HG03565 (cell line): Measurements from ENCODE around the gene COL16A1.

ENCODE experiments used
- ATAC-seq: cut with Tn5 transposase; IDR thresholded peaks from one replicate; pipeline ENCODE4 v1.9.1; 2021; ENCODE audit warnings: mild to moderate bottlenecking, moderate library complexity; ENCODE audit not compliant: unreplicated experiment

The COL16A1 gene

DNA sequence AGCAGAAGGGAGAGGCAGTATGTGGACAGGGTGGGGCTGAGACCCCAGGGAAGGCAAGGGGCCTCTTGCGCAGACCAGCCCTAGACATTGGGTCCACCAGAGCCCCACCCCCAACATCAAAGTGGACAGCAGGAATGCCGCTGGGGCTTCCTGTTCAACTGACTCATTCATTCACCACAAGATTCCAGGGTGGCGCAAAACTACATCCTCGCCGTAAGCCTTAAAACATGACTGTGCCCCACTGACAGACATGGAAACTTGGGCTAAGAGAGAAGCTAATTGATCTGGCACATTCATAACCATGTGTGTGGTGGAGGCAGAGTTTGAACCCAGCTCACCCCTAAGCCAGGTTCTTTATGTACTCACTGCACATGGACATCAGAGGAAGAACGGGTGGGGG, 14.0 kb downstream of the COL16A1 start:
- ATAC-seq, result no peak

GRCh38 chr1:31689379-31689778, 14.4 kb downstream of the COL16A1 start:
- no peak for ATAC-seq

- ATAC-seq, result no peak
Observed at GRCh38 chr1:31688233-31688918, 15.4 kb downstream of the COL16A1 start.

- no peak for ATAC-seq
Observed at GRCh38 chr1:31687601-31688000, 16.2 kb downstream of the COL16A1 start.

GRCh38 chr1:31685795-31686194, 18.0 kb downstream of the COL16A1 start:
- ATAC-seq, result no peak

GRCh38 chr1:31683997-31684396, 19.8 kb downstream of the COL16A1 start:
- ATAC-seq, result no peak

GRCh38 chr1:31681415-31681814, 22.4 kb downstream of the COL16A1 start:
- ATAC-seq, result no peak

GRCh38 chr1:31679676-31680230, 24.1 kb downstream of the COL16A1 start:
- ATAC-seq, result no peak

GRCh38 chr1:31679091-31679490, 24.7 kb downstream of the COL16A1 start:
- no peak for ATAC-seq

- no peak for ATAC-seq
Observed at GRCh38 chr1:31678681-31679080, 25.1 kb downstream of the COL16A1 start.

- no peak for ATAC-seq
Observed at GRCh38 chr1:31677949-31678348, 25.9 kb downstream of the COL16A1 start.

- ATAC-seq, result no peak
Observed at GRCh38 chr1:31677401-31677800, 26.4 kb downstream of the COL16A1 start.

DNA sequence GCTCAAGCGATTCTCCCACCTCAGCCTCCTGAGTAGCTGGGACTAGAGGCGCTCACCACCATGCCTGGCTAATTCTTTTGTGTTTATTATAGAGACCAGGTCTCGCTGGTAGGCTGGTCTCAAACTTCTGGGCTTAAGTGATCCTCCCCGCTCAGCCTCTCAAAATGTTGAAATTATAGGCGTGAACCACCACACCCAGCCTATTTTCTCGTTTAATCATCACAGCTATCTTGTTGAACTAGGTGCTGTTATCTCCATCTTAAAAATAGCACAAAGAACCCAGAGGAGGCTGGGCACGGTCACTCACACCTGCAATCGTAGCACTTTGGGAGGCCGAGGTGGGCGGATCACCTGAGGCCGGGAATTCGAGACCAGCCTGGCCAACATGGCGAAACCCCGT, 28.1 kb downstream of the COL16A1 start:
- no peak for ATAC-seq

GRCh38 chr1:31675161-31675560, 28.7 kb downstream of the COL16A1 start:
- no peak for ATAC-seq

DNA sequence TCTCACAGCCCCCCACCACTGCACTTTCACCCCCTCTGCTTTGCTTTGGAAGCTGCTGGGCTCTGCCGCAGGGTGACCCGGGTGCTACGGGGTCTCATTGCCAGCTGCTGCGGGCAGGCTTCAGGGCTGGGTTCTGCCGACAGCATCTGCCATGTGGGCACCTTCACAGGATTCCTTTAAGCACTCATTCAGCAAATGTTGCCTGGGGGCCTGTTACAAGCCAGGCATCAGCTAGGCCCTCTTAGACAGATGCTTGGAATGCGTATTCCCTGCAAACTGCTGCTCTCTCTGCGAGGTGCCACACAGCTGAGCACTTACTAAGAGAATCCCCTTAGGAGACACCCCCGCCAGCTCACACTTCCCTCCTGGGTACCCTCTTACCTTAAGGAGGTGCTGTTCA, 29.2 kb downstream of the COL16A1 start:
- no peak for ATAC-seq

DNA sequence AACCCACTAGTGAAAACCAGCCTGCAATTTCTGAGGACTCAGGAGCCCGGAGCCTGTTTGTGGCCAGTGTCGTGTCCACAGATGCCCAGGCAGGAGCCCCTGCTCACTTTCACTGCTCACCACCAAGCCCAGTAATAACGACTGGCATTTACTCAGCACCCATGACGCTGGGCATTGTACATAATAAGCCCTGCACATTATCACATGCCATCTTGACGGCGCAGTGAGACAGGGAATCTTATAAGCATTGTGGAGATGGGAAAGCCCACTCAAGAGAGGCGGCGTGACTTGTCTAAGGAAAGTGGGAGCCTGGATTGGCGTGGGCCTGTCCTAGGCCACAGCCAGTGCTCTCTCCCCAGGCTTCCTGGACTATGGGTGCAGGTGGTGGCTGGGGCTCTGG, 30.4 kb downstream of the COL16A1 start:
- no peak for ATAC-seq

DNA sequence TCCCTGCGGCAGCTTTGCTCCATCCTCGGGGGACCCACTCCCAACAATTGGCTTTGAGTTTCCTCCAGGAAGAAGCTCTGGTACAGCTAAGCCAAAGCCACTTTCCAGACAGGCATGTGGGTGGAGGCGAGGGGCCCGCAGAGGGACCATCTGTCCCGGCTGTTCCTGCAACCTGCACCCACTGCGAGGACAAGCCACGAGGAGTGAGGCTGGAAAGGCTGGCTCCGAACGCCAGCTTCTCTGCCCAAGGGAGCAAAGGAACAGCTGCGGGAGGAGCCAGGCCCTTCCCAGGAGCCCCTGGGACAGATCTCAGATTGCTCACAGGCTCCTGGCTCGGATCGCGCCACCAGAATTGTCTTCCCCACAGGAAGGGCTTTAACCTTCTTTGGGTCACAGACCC, 30.8 kb downstream of the COL16A1 start:
- no peak for ATAC-seq

- no peak for ATAC-seq
Observed at GRCh38 chr1:31671561-31672201, 32.1 kb downstream of the COL16A1 start.

- ATAC-seq, result no peak
Observed at GRCh38 chr1:31671147-31671546, 32.7 kb downstream of the COL16A1 start.

DNA sequence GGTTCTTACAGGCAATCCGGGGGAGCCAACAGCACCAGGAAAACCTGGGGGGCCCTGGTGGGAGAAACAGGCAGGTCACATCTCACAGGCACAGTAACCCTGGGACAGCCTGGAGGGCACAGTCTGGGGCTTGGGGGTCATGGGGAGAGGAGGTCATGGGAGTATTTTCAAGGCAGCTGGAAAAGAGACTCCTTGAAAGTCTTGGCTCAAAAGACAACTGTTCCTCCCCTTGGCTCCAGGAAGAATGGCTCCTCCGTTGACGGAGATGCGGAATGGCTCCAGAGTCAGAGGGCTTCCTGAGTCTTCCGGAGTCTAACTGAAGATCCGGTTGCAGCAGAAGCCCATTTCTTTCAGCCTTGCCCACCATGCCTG, 33.2 kb downstream of the COL16A1 start:
- no peak for ATAC-seq

- ATAC-seq, result no peak
Observed at GRCh38 chr1:31669786-31670592, 33.8 kb downstream of the COL16A1 start.

DNA sequence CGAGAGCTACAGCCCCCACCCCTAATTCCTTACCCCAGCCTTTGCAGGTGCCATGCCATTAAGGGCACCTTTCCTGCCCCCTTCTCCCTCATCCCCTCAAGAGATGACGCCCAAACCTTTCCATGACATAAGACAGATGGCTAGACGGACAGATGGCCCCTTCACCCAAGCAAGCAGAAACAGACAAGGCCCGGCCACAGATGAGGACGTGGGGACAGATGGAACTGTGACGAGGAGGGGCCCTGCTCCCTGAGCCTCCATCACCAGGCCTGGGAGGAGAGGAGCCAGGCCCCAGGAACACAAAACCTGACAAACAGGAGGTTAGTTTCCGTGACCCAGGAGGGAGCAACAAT, 34.4 kb downstream of the COL16A1 start:
- no peak for ATAC-seq
